GM06990 (cell line): ENCODE measurements around the gene SLC4A5.

Experiments
- DNase-seq: peaks from one replicate; pipeline ENCODE4 v3.0.0-alpha.2; 2011; ENCODE audit not compliant: insufficient read length; ENCODE audit errors: extremely low read depth
- H3K27me3 ChIP-seq: replicated peaks from 2 replicates; pipeline ENCODE4 v1.6.0; 2011; ENCODE audit warnings: low read length; ENCODE audit not compliant: control insufficient read depth, insufficient read depth
- H3K36me3 ChIP-seq: 2 replicates; pipeline ENCODE4 v1.5.1; 2011; ENCODE audit warnings: low read length; ENCODE audit not compliant: control insufficient read depth, insufficient read depth
- H3K4me3 ChIP-seq: replicated peaks from 2 replicates; pipeline ENCODE4 v1.5.1; 2011; ENCODE audit warnings: low read depth, mild to moderate bottlenecking, control low read depth, low read length
- CTCF ChIP-seq: IDR thresholded peaks from 2 replicates; pipeline ENCODE4 v1.5.1; 2011; ENCODE audit warnings: low read length, control low read depth, mild to moderate bottlenecking, inconsistent platforms; ENCODE audit not compliant: insufficient read depth, poor library complexity, severe bottlenecking

Gene SLC4A5

GRCh38 chr2:74321737-74322136 lies 21.5 kb downstream of the SLC4A5 start:
- Histone ChIP-seq H3K27me3 (no peaks in the 10 kb centered on the region), H3K4me3 (no peak overlapping the region), H3K36me3 (no peaks in the 10 kb centered on the region)
- DNase-seq = no peak
- TF ChIP-seq CTCF = no peak

GRCh38 chr2:74317701-74318100 lies 25.5 kb downstream of the SLC4A5 start:
- TF ChIP-seq CTCF = no peak
- H3K36me3 ChIP-seq = no peaks in the 10 kb centered on the region
- no peaks in the 10 kb centered on the region for H3K27me3 ChIP-seq
- H3K4me3 ChIP-seq = no peak overlapping the region
- DNase-seq = no peak

GRCh38 chr2:74316627-74317295 lies 26.5 kb downstream of the SLC4A5 start:
- no peaks in the 10 kb centered on the region for H3K27me3 ChIP-seq
- DNase-seq = no peak
- no peaks in the 10 kb centered on the region for H3K36me3 ChIP-seq
- H3K4me3 ChIP-seq = no peak overlapping the region
- TF ChIP-seq CTCF = no peak

- no peak for DNase-seq
- H3K27me3 ChIP-seq = no peaks in the 10 kb centered on the region
- H3K36me3 ChIP-seq = no peaks in the 10 kb centered on the region
- no peak for TF ChIP-seq CTCF
- H3K4me3 ChIP-seq = no peak overlapping the region
These were observed 29.1 kb downstream of the SLC4A5 start for GRCh38 chr2:74314107-74314506.

- Histone ChIP-seq H3K27me3 (no peaks in the 10 kb centered on the region), H3K4me3 (no peak overlapping the region), H3K36me3 (no peaks in the 10 kb centered on the region)
- no peak for TF ChIP-seq CTCF
- DNase-seq = no peak
These were observed 29.7 kb downstream of the SLC4A5 start for GRCh38 chr2:74313497-74313896.

- Histone ChIP-seq H3K36me3 (no peaks in the 10 kb centered on the region), H3K27me3 (no peaks in the 10 kb centered on the region), H3K4me3 (no peak overlapping the region)
- no peak for DNase-seq
- TF ChIP-seq CTCF = no peak
These were observed 30.3 kb downstream of the SLC4A5 start for GRCh38 chr2:74312913-74313312.
